HG03520 (cell line): ENCODE data around the gene ZIC1.

ENCODE experiments used
- ATAC-seq: cut with Tn5 transposase; IDR thresholded peaks from one replicate; pipeline ENCODE4 v1.9.1; 2021; ENCODE audit warnings: mild to moderate bottlenecking, moderate library complexity; ENCODE audit not compliant: unreplicated experiment

ZIC1 gene

GRCh38 chr3:147379651-147380050, 29.5 kb upstream of the ZIC1 start:
- no peak for ATAC-seq

GRCh38 chr3:147380387-147380951, 28.7 kb upstream of the ZIC1 start:
- ATAC-seq, result no peak

GRCh38 chr3:147380977-147381376, 28.2 kb upstream of the ZIC1 start:
- ATAC-seq, result no peak

GRCh38 chr3:147381596-147381995, 27.6 kb upstream of the ZIC1 start:
- no peak for ATAC-seq

- ATAC-seq, result no peak
Measured at GRCh38 chr3:147383617-147384016, 25.5 kb upstream of the ZIC1 start.

- no peak for ATAC-seq
Measured at GRCh38 chr3:147384210-147385058, 24.7 kb upstream of the ZIC1 start.

GRCh38 chr3:147385059-147386012, 23.8 kb upstream of the ZIC1 start:
- no peak for ATAC-seq

GRCh38 chr3:147387291-147387884, 21.8 kb upstream of the ZIC1 start:
- no peak for ATAC-seq

GRCh38 chr3:147387885-147388699, 21.1 kb upstream of the ZIC1 start:
- ATAC-seq, result no peak

- no peak for ATAC-seq
Measured at GRCh38 chr3:147388700-147389580, 20.2 kb upstream of the ZIC1 start.

GRCh38 chr3:147389717-147390116, 19.4 kb upstream of the ZIC1 start:
- no peak for ATAC-seq

- no peak for ATAC-seq
Measured at GRCh38 chr3:147390589-147391569, 18.3 kb upstream of the ZIC1 start.

GRCh38 chr3:147391781-147392624, 17.2 kb upstream of the ZIC1 start:
- no peak for ATAC-seq

GRCh38 chr3:147392625-147392946, 16.6 kb upstream of the ZIC1 start:
- ATAC-seq, result no peak

GRCh38 chr3:147393261-147393942, 15.8 kb upstream of the ZIC1 start:
- no peak for ATAC-seq

- no peak for ATAC-seq
Measured at GRCh38 chr3:147393943-147394883, 15.0 kb upstream of the ZIC1 start.
